ENCODE results near the gene ZSWIM4. TPM values are rescaled to one million over a fixed set of nuclear protein-coding genes. Genes with fewer than 3 reads are reported as not detected.

The ZSWIM4 gene
- total and polyA plus RNA-seq, 2 of the 4 experiments (the other 2 are of a cell fraction) = 2.2 to 6.2 TPM

GRCh38 chr19:13799669-13800068, 4.4 kb downstream of the ZSWIM4 start:
- no peak overlapping the region for H2AK5ac ChIP-seq (ENCODE audit: low read depth, low read length)
- H2AK9ac ChIP-seq (replicated peaks; ENCODE audit: low read depth, low read length, poor library complexity) = peak overlapping the region; percentile 28
- DNase-seq (no peak), ATAC-seq (ENCODE audit: low read depth) (no peak)
- no peak overlapping the region for H3K27ac ChIP-seq (ENCODE audit: insufficient read depth, low read length)
- no peak overlapping the region for H3K4me2 ChIP-seq (ENCODE audit: low read depth, low read length)
- peaks cover 16 to 54% of the 10 kb centered on the region in 2 experiments for H3K79me1 ChIP-seq (ENCODE audit: low read depth in 1 of 2, low read length in 2 of 2)
- H3K27me3 ChIP-seq (ENCODE audit: control insufficient read depth, insufficient read depth, low read length) = no peaks in the 10 kb centered on the region
- intact Hi-C loops (cut with micrococcal nuclease) = loop anchor here (5.0 kb wide), 1 partner anchor 38 kb away; no protein-coding TSS in a partner anchor
- H2AFZ ChIP-seq (replicated peaks; ENCODE audit: low read length, poor library complexity) = no peak overlapping the region
- H3K18ac ChIP-seq (ENCODE audit: low read depth, low read length) = no peak overlapping the region
- H3K56ac ChIP-seq (ENCODE audit: extremely low read depth, insufficient read depth, low read length) = no peak overlapping the region
- no peak overlapping the region for H2BK20ac ChIP-seq (ENCODE audit: low read depth, low read length)
- H3K9me1 ChIP-seq (ENCODE audit: insufficient read depth, low read length) = peaks cover 15% of the 10 kb centered on the region
- H4K20me1 ChIP-seq (ENCODE audit: insufficient read depth, low read length) = peaks cover 4% of the 10 kb centered on the region; the same call in 1 of the 2 replicates
- H4K8ac ChIP-seq (ENCODE audit: low read depth in 2 of 2, low read length in 2 of 2) = no peak overlapping the region
- H3K9ac ChIP-seq (ENCODE audit: low read depth, low read length) = no peak overlapping the region
- no peak overlapping the region for H2BK15ac ChIP-seq (ENCODE audit: low read depth, low read length)
- peaks cover 17% of the 10 kb centered on the region for H3K36me3 ChIP-seq (ENCODE audit: control insufficient read depth, insufficient read depth, low read length)
- BruUV-seq (replicated peaks) = no TSS peak
- ChIA-PET POLR2A (ENCODE audit: unreplicated experiment) (no interaction called here), CTCF (interaction anchor here (0.7 kb wide), 1 partner anchor 255 kb away, joined by 3 read pairs; no protein-coding TSS in a partner anchor)
- dilution Hi-C loops (cut with HindIII; ENCODE audit: low sequenced_read_pairs, unreplicated experiment) = no loop called here
- no peak overlapping the region for H3K14ac ChIP-seq (replicated peaks; ENCODE audit: low read depth, low read length)
- no peak overlapping the region for H4K5ac ChIP-seq (ENCODE audit: low read depth, low read length)
- no peaks in the 10 kb centered on the region for H3K9me3 ChIP-seq (ENCODE audit: control insufficient read depth, insufficient read depth, low read length)
- no peak overlapping the region for H4K91ac ChIP-seq (ENCODE audit: insufficient read depth, low read depth, low read length)
- in situ Hi-C loops (cut with MboI; ENCODE audit: low sequenced_read_pairs) = no loop called here
- WGBS, 2 experiments (ENCODE audit: extremely low coverage in 2 of 2, insufficient read length in 1 of 2) = 95% methylated on average over 8 of the region's 22 CpGs; no CpG with 5 or more reads in 1 of the 2 experiments
- no peak overlapping the region for H2BK5ac ChIP-seq (ENCODE audit: low read depth, low read length, poor library complexity, severe bottlenecking)
- peaks cover 5% of the 10 kb centered on the region for H3K4me1 ChIP-seq (ENCODE audit: control insufficient read depth, insufficient read depth, low read length)
- no peak overlapping the region for H3K4ac ChIP-seq (ENCODE audit: low read depth, low read length)
- H2BK120ac ChIP-seq (ENCODE audit: low read depth, low read length) = no peak overlapping the region
- no peak overlapping the region for H3K4me3 ChIP-seq (ENCODE audit: insufficient read depth, low read depth, low read length)
- no peak overlapping the region for H3K23ac ChIP-seq (ENCODE audit: low read depth, low read length)
- no peak for TF ChIP-seq BHLHE40 (IDR thresholded peaks at IDR 0.05; ENCODE audit: low read depth, low read length)
- TF ChIP-seq MAFK (IDR thresholded peaks at IDR 0.05; ENCODE audit: low read depth, low read length) = no peak
- no peak for TF ChIP-seq NFE2L2 (IDR thresholded peaks at IDR 0.05; ENCODE audit: low read depth, low read length)
- no peak for TF ChIP-seq CTCF (conservative IDR thresholded peaks at IDR 0.05; ENCODE audit: low read depth, low read length)
- no peak for TF ChIP-seq CHD1 (IDR thresholded peaks at IDR 0.05; ENCODE audit: low read depth, low read length)
- no peak for TF ChIP-seq POLR2A (IDR thresholded peaks at IDR 0.05; ENCODE audit: low read depth, low read length)
